ENCODE results near the gene INSL6. TPM values are rescaled to one million over a fixed set of nuclear protein-coding genes. Genes with fewer than 3 reads are reported as not detected.

Gene INSL6
- polyA plus RNA-seq, 1 of the 3 experiments (the other 2 are of a cell fraction) = not detected

DNA sequence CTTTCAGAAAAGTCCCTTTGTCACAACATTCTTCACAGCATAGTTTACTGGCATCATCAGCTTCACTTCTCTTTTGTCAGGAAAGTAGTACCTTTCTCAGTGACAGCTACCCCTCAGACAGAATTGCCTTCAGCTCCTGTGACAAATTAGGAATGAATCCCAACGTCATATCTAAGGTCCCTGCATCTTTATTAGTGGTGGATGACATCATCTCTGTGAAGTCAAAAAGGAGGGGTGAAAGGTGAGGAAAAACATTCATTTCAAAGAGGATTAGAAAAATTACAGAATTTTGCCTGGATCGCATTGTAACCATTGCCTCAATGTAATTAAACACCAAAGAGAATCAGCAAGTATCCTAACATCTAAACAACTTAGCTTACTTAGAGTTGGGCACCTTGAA is 7.9 kb upstream of the INSL6 start:
- no peaks in the 10 kb centered on the region for H3K9me3 ChIP-seq
- H3K4me2 ChIP-seq = no peak overlapping the region
- H3K4me3 ChIP-seq (ENCODE audit: low read depth in 2 of 2, low read length in 1 of 2) = no peak overlapping the region
- no peak overlapping the region for H3K9ac ChIP-seq
- H3K27me3 ChIP-seq (ENCODE audit: insufficient read depth) = no peaks in the 10 kb centered on the region; the same call in 1 of the 2 replicates
- no peaks in the 10 kb centered on the region for H4K20me1 ChIP-seq (ENCODE audit: insufficient read depth)
- H3K27ac ChIP-seq (ENCODE audit: low read depth in 2 of 2, low read length in 1 of 2) = no peak overlapping the region
- no peak overlapping the region for H2AFZ ChIP-seq (ENCODE audit: low read depth)
- 52% methylated on average over 2 of the region's 2 CpGs for WGBS (ENCODE audit: low lambda C conversion rate)
- no peak for TF ChIP-seq FOXM1 (IDR thresholded peaks at IDR 0.05; ENCODE audit: low read depth)
- TF ChIP-seq IRF3 (IDR thresholded peaks at IDR 0.05; ENCODE audit: low read depth, low read length) = no peak
- no peak for TF ChIP-seq TEAD4 (IDR thresholded peaks at IDR 0.05; ENCODE audit: borderline replicate concordance, insufficient read depth)
- TF ChIP-seq NRF1 (IDR thresholded peaks at IDR 0.05; ENCODE audit: low read depth, low read length) = no peak
- no peak for TF ChIP-seq POLR2AphosphoS5 (IDR thresholded peaks at IDR 0.05; ENCODE audit: low read depth, low read length)
- peaks cover 0 to 6% of the 10 kb centered on the region in 2 experiments; a peak in 1 of 4 replicates for H3K4me1 ChIP-seq (ENCODE audit: control insufficient read depth in 1 of 2, insufficient read depth in 2 of 2, low read depth in 1 of 2, low read length in 1 of 2)
- ChIA-PET CTCF (interaction anchor here (1.0 kb wide), 1 partner anchor 435 kb away, joined by 3 read pairs; no protein-coding TSS in a partner anchor), POLR2A (no interaction called here)
- no peaks in the 10 kb centered on the region for H3K36me3 ChIP-seq (replicated peaks in 1 of 2; ENCODE audit: control insufficient read depth in 1 of 2, insufficient read depth in 2 of 2, low read length in 1 of 2)
- H3K79me2 ChIP-seq (ENCODE audit: insufficient read depth) = no peaks in the 10 kb centered on the region
- no peak for DNase-seq
- H3F3A ChIP-seq (replicated peaks; ENCODE audit: insufficient read depth) = no peaks in the 10 kb centered on the region
- H3K9me2 ChIP-seq = no peaks in the 10 kb centered on the region

DNA sequence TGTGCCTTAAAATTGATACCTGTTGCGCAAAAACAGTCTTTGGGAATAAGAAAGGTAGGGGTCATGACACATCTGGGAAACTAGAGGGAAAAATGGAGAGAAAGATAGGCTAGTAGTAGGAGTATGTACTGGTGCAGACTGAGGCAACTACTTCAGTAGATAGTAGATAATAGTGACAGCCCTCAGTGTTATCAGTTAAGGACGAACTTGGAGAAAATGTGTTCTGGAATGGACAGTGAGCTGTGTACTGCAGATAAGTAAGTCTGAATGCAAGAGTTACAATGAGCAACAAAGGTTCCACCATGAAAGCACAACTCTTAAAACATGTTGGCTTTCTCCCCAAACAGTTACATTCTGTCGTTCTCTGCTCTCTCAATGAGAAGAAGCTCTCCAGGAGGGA is 6.5 kb upstream of the INSL6 start:
- no peak overlapping the region for H3K9ac ChIP-seq
- TF ChIP-seq FOXJ3 (CRISPR knock-in tag; IDR thresholded peaks at IDR 0.05) = no peak
- no peak for TF ChIP-seq EZH2phosphoT487 (IDR thresholded peaks at IDR 0.05; ENCODE audit: borderline replicate concordance, low read depth)
- TF ChIP-seq CHD2 (IDR thresholded peaks at IDR 0.05; ENCODE audit: low read length, partially characterized antibody) = no peak
- TF ChIP-seq TCF12 (IDR thresholded peaks at IDR 0.05) = no peak
- no peak for TF ChIP-seq RFX5 (IDR thresholded peaks at IDR 0.05; ENCODE audit: low read length)
- no peak for TF ChIP-seq CTCF (IDR thresholded peaks at IDR 0.05)
- TF ChIP-seq TEAD4 (IDR thresholded peaks at IDR 0.05; ENCODE audit: borderline replicate concordance, insufficient read depth) = no peak
- TF ChIP-seq SMC3 (IDR thresholded peaks at IDR 0.05; ENCODE audit: low read depth, low read length) = no peak
- no peak for TF ChIP-seq SIN3A (IDR thresholded peaks at IDR 0.05; ENCODE audit: borderline replicate concordance, low read depth, low read length)
- no peak for TF ChIP-seq ELF1 (IDR thresholded peaks at IDR 0.05)
- TF ChIP-seq, protein P1, sequence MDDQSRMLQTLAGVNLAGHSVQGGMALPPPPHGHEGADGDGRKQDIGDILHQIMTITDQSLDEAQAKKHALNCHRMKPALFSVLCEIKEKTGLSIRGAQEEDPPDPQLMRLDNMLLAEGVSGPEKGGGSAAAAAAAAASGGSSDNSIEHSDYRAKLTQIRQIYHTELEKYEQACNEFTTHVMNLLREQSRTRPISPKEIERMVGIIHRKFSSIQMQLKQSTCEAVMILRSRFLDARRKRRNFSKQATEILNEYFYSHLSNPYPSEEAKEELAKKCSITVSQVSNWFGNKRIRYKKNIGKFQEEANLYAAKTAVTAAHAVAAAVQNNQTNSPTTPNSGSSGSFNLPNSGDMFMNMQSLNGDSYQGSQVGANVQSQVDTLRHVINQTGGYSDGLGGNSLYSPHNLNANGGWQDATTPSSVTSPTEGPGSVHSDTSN (IDR thresholded peaks at IDR 0.05) = no peak
- no peak for TF ChIP-seq GABPA (IDR thresholded peaks at IDR 0.05; ENCODE audit: low read depth)
- no peak for TF ChIP-seq FOSL2 (IDR thresholded peaks at IDR 0.05; ENCODE audit: borderline replicate concordance, low read depth)
- no peak for TF ChIP-seq JUND (IDR thresholded peaks at IDR 0.05)
- TF ChIP-seq NRF1 (IDR thresholded peaks at IDR 0.05; ENCODE audit: low read depth, low read length) = no peak
- no peak for TF ChIP-seq USF1 (IDR thresholded peaks at IDR 0.05; ENCODE audit: borderline replicate concordance, low read depth)
- no peaks in the 10 kb centered on the region for H3F3A ChIP-seq (replicated peaks; ENCODE audit: insufficient read depth)
- H3K36me3 ChIP-seq (replicated peaks in 1 of 2; ENCODE audit: control insufficient read depth in 1 of 2, insufficient read depth in 2 of 2, low read length in 1 of 2) = no peaks in the 10 kb centered on the region
- no peaks in the 10 kb centered on the region for H3K79me2 ChIP-seq (ENCODE audit: insufficient read depth)
- no peaks in the 10 kb centered on the region; the same call in 1 of the 2 replicates for H3K27me3 ChIP-seq (ENCODE audit: insufficient read depth)
- POLR2A ChIA-PET = no interaction called here
- no peak for DNase-seq
- no peaks in the 10 kb centered on the region for H3K9me2 ChIP-seq
- no peak overlapping the region for H3K4me2 ChIP-seq
- 76% methylated on average over 3 of the region's 3 CpGs for WGBS (ENCODE audit: low lambda C conversion rate)
- peaks cover 0 to 6% of the 10 kb centered on the region in 2 experiments; a peak in 1 of 4 replicates for H3K4me1 ChIP-seq (ENCODE audit: control insufficient read depth in 1 of 2, insufficient read depth in 2 of 2, low read depth in 1 of 2, low read length in 1 of 2)
- no peak overlapping the region for H3K27ac ChIP-seq (ENCODE audit: low read depth in 2 of 2, low read length in 1 of 2)
- H3K9me3 ChIP-seq = no peaks in the 10 kb centered on the region
- H3K4me3 ChIP-seq (ENCODE audit: low read depth in 2 of 2, low read length in 1 of 2) = no peak overlapping the region
- CTCF ChIA-PET = no interaction called here
- H4K20me1 ChIP-seq (ENCODE audit: insufficient read depth) = no peaks in the 10 kb centered on the region
- H2AFZ ChIP-seq (ENCODE audit: low read depth) = no peak overlapping the region
